HepG2 (cell line): ENCODE data around the gene CDK5RAP1. TPM values are rescaled to one million over a fixed set of nuclear protein-coding genes. Genes with fewer than 3 reads are reported as not detected.

Experiments used
- AHDC1 ChIP-seq: sonication (generic); formaldehyde crosslinking; IDR thresholded peaks from 2 replicates; pipeline ENCODE4 v1.5.1; 2020; ENCODE audit warnings: mild to moderate bottlenecking, missing genetic modification reagents, borderline replicate concordance
- BORCS8-MEF2B ChIP-seq: sonication (generic); formaldehyde crosslinking; IDR thresholded peaks from 2 replicates; pipeline ENCODE4 v1.8.0; 2022; ENCODE audit warnings: mild to moderate bottlenecking, missing genetic modification reagents
- CBX5 ChIP-seq: sonication (generic); formaldehyde crosslinking; IDR thresholded peaks from 2 replicates; pipeline ENCODE4 v1.4.0; 2020; ENCODE audit warnings: missing genetic modification reagents, borderline replicate concordance
- DNMT3B ChIP-seq: conservative IDR thresholded peaks from 2 replicates; pipeline ENCODE4 v1.6.1; 2016; ENCODE audit warnings: missing biosample characterization, control low read depth
- HDAC1 ChIP-seq: sonication (generic); formaldehyde crosslinking; IDR thresholded peaks from 2 replicates; pipeline ENCODE4 v1.5.1; 2020; ENCODE audit warnings: mild to moderate bottlenecking, missing genetic modification reagents
- HIC2 ChIP-seq: sonication (generic); formaldehyde crosslinking; IDR thresholded peaks from 2 replicates; pipeline ENCODE4 v1.9.0; 2022; ENCODE audit warnings: low read depth, missing genetic modification reagents
- KAT7 ChIP-seq: IDR thresholded peaks from 2 replicates; pipeline ENCODE4 v1.6.1; 2018; ENCODE audit warnings: borderline replicate concordance, missing compliant biosample characterization
- MLX ChIP-seq: IDR thresholded peaks from 2 replicates; pipeline ENCODE4 v1.6.1; 2016
- NFRKB ChIP-seq: fragments of 450-650 bp; IDR thresholded peaks from 2 replicates; pipeline ENCODE4 v1.6.1; 2017
- PPARG ChIP-seq: conservative IDR thresholded peaks from 2 replicates; pipeline ENCODE4 v1.6.1; 2016; ENCODE audit warnings: missing biosample characterization, missing genetic modification reagents
- SMAD3 ChIP-seq: sonication (generic); formaldehyde crosslinking; IDR thresholded peaks from 2 replicates; pipeline ENCODE4 v1.4.0; 2020; ENCODE audit warnings: missing genetic modification reagents
- SMAD9 ChIP-seq: sonication (generic); formaldehyde crosslinking; IDR thresholded peaks from 2 replicates; pipeline ENCODE4 v1.5.1; 2020; ENCODE audit warnings: mild to moderate bottlenecking, missing genetic modification reagents
- TMF1 ChIP-seq: sonication (generic); formaldehyde crosslinking; IDR thresholded peaks from 2 replicates; pipeline ENCODE4 v1.8.1; 2022; ENCODE audit warnings: low read depth, missing genetic modification reagents
- TRIM24 ChIP-seq: sonication (generic); formaldehyde crosslinking; IDR thresholded peaks from 2 replicates; pipeline ENCODE4 v1.8.0; 2022; ENCODE audit warnings: mild to moderate bottlenecking, missing genetic modification reagents
- ZBTB8A ChIP-seq: sonication (generic); formaldehyde crosslinking; IDR thresholded peaks from 2 replicates; pipeline ENCODE4 v1.4.0; 2020; ENCODE audit warnings: mild to moderate bottlenecking, low read depth, missing genetic modification reagents, borderline replicate concordance
- ZFP1 ChIP-seq: IDR thresholded peaks from 2 replicates; pipeline ENCODE4 v1.6.1; 2016
- ZNF326 ChIP-seq: sonication (generic); formaldehyde crosslinking; IDR thresholded peaks from 2 replicates; pipeline ENCODE4 v1.4.0; 2020; ENCODE audit warnings: missing genetic modification reagents, borderline replicate concordance
- ZNF496 ChIP-seq: sonication (generic); formaldehyde crosslinking; IDR thresholded peaks from 2 replicates; pipeline ENCODE4 v1.8.1; 2023; ENCODE audit warnings: mild to moderate bottlenecking, moderate library complexity, missing genetic modification reagents; ENCODE audit not compliant: insufficient replicate concordance
- ZNF543 ChIP-seq: sonication (generic); formaldehyde crosslinking; IDR thresholded peaks from 2 replicates; pipeline ENCODE4 v1.4.0; 2020; ENCODE audit warnings: mild to moderate bottlenecking, missing genetic modification reagents
- ZNF790 ChIP-seq: sonication (generic); formaldehyde crosslinking; IDR thresholded peaks from 2 replicates; pipeline ENCODE4 v1.8.0; 2022; ENCODE audit warnings: missing genetic modification reagents, mild to moderate bottlenecking, borderline replicate concordance
- ZZZ3 ChIP-seq: sonication (generic); formaldehyde crosslinking; IDR thresholded peaks from 2 replicates; pipeline ENCODE4 v1.4.0; 2020; ENCODE audit warnings: missing genetic modification reagents, mild to moderate bottlenecking, borderline replicate concordance
- polyA plus RNA-seq, 8 experiments: library from polyadenylated mRNA; depleted of rRNA in 3 of 8; stranded (reverse) in 7 of 8; unstranded in 1 of 8; fragments of >200 nt; fragmentation: Illumina TruSeq in 4 of 8; extraction: Trizol in 4 of 8; gene quantifications; 2 replicates each; pipeline versions ENCODE4 v1.2.1 to v1.2.3, GENCODE V29; 2011 to 2016; ENCODE audit warnings: low read depth in 4 of 8, missing spikeins in 1 of 8, mixed read lengths in 1 of 8; ENCODE audit not compliant: insufficient read depth in 1 of 8
- total RNA-seq, 5 experiments: library from RNA; depleted of rRNA; stranded (reverse); fragments of >200 nt; fragmentation: Illumina TruSeq; extraction: Trizol; gene quantifications; 2 replicates each; pipeline ENCODE4 v1.2.3, GENCODE V29; 2016; ENCODE audit warnings: low read depth in 1 of 5

CDK5RAP1 gene
- total and polyA plus RNA-seq, 2 of the 13 experiments (the other 11 are each of a cell fraction or from before 2014, with no cell fraction given) = 53.6 to 98.2 TPM

GRCh38 chr20:33443512-33444239 lies 42.4 kb upstream of the CDK5RAP1 start, which contains the start of gene SNTA1 (continued):
- TF ChIP-seq AHDC1 (CRISPR knock-in tag) (no peak), MLX (CRISPR knock-in tag) (no peak), BORCS8-MEF2B (CRISPR knock-in tag) (peak; percentile 56; the same call in 1 of the 2 replicates), TRIM24 (CRISPR knock-in tag) (no peak), HDAC1 (CRISPR knock-in tag) (peak; percentile 60), CBX5 (peak; percentile 59; the same call in 1 of the 2 replicates), SMAD3 (no peak), SMAD9 (CRISPR knock-in tag) (peak; percentile 50; the same call in 1 of the 2 replicates), PPARG (CRISPR knock-in tag) (no peak), ZFP1 (CRISPR knock-in tag) (no peak), TMF1 (CRISPR knock-in tag) (peak; percentile 80; the same call in 1 of the 2 replicates), ZNF543 (CRISPR knock-in tag) (0 out of 2 replicates have a peak, but pooled peaks have one; percentile 70), ZBTB8A (CRISPR knock-in tag) (no peak), ZNF496 (CRISPR knock-in tag) (no peak), DNMT3B (no peak), ZNF790 (CRISPR knock-in tag) (no peak), HIC2 (CRISPR knock-in tag) (peak; percentile 45; the same call in 1 of the 2 replicates), KAT7 (CRISPR knock-in tag) (no peak), NFRKB (no peak), ZZZ3 (CRISPR knock-in tag) (peak; percentile 62; the same call in 1 of the 2 replicates), ZNF326 (CRISPR knock-in tag) (0 out of 2 replicates have a peak, but pooled peaks have one; percentile 45)
